ENCODE data around the gene PER1. TPM values are rescaled to one million over a fixed set of nuclear protein-coding genes. Genes with fewer than 3 reads are reported as not detected.

The PER1 gene
- total and polyA plus RNA-seq, 9 of the 15 experiments (the other 6 are each of a cell fraction or from before 2014, with no cell fraction given), result 0.13 to 26.0 (median 3.4) TPM

DNA sequence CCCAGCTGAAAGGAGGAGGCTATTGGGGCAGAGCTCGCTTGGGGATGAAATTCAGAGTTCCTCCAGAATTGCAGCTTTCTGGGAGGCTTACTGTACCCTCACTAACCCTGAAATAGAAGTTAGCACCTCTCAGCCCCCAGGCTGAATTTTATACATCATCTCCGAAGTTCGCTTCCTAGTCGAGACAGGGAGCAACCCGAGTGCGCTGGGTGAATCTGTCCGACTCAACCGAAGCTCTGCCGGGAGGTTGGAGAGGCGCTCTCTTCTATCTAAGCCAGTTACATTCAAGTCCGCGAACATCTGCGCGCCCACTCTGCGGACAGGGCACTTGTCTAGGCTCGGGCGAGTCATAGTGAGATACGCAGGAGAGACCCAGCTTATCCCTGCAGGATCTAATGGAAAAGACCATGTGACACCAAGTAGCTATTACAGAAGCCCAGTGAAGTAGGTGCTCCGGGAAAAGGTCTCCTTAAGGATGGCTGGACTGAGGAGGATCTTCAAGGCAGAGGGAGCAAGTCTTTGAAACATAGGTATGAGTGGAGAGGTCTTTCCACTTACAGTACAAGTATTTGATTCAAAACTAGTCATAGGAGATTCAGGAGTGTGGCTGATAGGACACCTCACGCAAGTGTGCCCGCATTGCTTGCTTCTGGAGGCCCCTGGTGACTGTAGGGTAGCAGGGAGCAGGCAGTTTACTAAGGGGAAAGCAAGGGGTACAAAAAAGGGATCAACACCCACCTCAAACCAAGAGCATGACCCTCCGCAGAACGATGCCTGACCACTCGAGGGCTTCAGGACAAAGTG, 27.7 kb downstream of the PER1 start:
- no peaks in the 10 kb centered on the region for H3K36me3 ChIP-seq (ENCODE audit: control insufficient read depth, insufficient read depth, low read length)
- no TSS peak for BruUV-seq (replicated peaks)
- H3K4me2 ChIP-seq (ENCODE audit: insufficient read depth, low read length), result peak overlapping the region; percentile 87
- H3K27me3 ChIP-seq (ENCODE audit: control insufficient read depth in 2 of 2, insufficient read depth in 2 of 2, low read length in 2 of 2), result 0 out of 5 replicates have a peak, but pooled peaks cover 0 to 9% of the 10 kb centered on the region in 2 experiments
- H3K9me1 ChIP-seq (ENCODE audit: control insufficient read depth, insufficient read depth, low read length), result no peaks in the 10 kb centered on the region
- H4K20me1 ChIP-seq (replicated peaks; ENCODE audit: control insufficient read depth, insufficient read depth, low read length), result peaks cover 4% of the 10 kb centered on the region; the same call in 1 of the 2 replicates
- ChIA-PET POLR2A (interaction anchor here (0.6 to 2.1 kb wide), 5 partner anchors 10 to 164 kb away, joined by 3 to 5 read pairs (median 4); partner anchors contain the start of genes AURKB and RANGRF), CTCF (ENCODE audit: low intra/inter-chr PET ratio) (no interaction called here)
- FAIRE-seq (no peak), DNase-seq (ENCODE audit: extremely low read depth in 1 of 4, low spot score in 3 of 4) (peak in 1 of 4 experiments; percentile 26), ATAC-seq (no peak)
- peak overlapping the region; percentile 82; the same call in 1 of the 2 replicates for H2AFZ ChIP-seq (ENCODE audit: low read depth, low read length)
- no peaks in the 10 kb centered on the region for H3K79me2 ChIP-seq (ENCODE audit: control insufficient read depth, insufficient read depth, low read length)
- in situ Hi-C loops (cut with MboI), result loop anchor here (5.0 kb wide), 2 partner anchors 98 to 178 kb away; no protein-coding TSS in a partner anchor
- 15% methylated on average over 22 of the region's 24 CpGs for WGBS (ENCODE audit: insufficient coverage, low coverage, missing lambda C conversion rate)
- TF ChIP-seq TEAD4 (IDR thresholded peaks at IDR 0.05; ENCODE audit: low read length) (no peak), TEAD4 (CRISPR knock-in tag; IDR thresholded peaks at IDR 0.05; ENCODE audit: borderline replicate concordance) (no peak)
- TF ChIP-seq, protein P1, sequence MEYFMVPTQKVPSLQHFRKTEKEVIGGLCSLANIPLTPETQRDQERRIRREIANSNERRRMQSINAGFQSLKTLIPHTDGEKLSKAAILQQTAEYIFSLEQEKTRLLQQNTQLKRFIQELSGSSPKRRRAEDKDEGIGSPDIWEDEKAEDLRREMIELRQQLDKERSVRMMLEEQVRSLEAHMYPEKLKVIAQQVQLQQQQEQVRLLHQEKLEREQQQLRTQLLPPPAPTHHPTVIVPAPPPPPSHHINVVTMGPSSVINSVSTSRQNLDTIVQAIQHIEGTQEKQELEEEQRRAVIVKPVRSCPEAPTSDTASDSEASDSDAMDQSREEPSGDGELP (CRISPR knock-in tag; IDR thresholded peaks at IDR 0.05; ENCODE audit: borderline replicate concordance), result 0 out of 2 replicates have a peak, but pooled peaks have one; percentile 26
- peak overlapping the region; percentile 73 for H3K4me3 ChIP-seq
- no peaks in the 10 kb centered on the region for H3K9me3 ChIP-seq (replicated peaks; ENCODE audit: control insufficient read depth, insufficient read depth, low read depth, low read length)
- peaks cover 22 to 66% of the 10 kb centered on the region in 2 experiments for H3K4me1 ChIP-seq (replicated peaks in 1 of 2; ENCODE audit: control insufficient read depth in 2 of 2, insufficient read depth in 2 of 2, low read length in 2 of 2)
- intact Hi-C loops (cut with micrococcal nuclease), result loop anchor here (5.0 to 10.0 kb wide), 3 partner anchors 48 to 290 kb away; partner anchors contain the start of gene KDM6B
- peak overlapping the region in 1 of 2 experiments; percentile 80; a peak in 2 of 4 replicates for H3K9ac ChIP-seq (ENCODE audit: insufficient read depth in 1 of 2, low read depth in 2 of 2, low read length in 2 of 2)
- no peak overlapping the region for H3K27ac ChIP-seq (ENCODE audit: extremely low read depth, low read depth, low read length)

Data from K562 (cell line).